ENCODE results near the gene GPI.

- no peak for TF ChIP-seq FOXM1 (IDR thresholded peaks at IDR 0.05; ENCODE audit: borderline replicate concordance, low read depth)
- TF ChIP-seq RAD21 (IDR thresholded peaks at IDR 0.05; ENCODE audit: low read depth): peak; percentile 83
- TF ChIP-seq EP300 (IDR thresholded peaks at IDR 0.05; ENCODE audit: borderline replicate concordance): no peak
- no peak for TF ChIP-seq TCF12 (IDR thresholded peaks at IDR 0.05; ENCODE audit: low read depth)
Measured at GRCh38 chr19:34345947-34346351, 19.0 kb upstream of the GPI start.
